ENCODE measurements around the gene ST6GALNAC4. TPM values are rescaled to one million over a fixed set of nuclear protein-coding genes. Genes with fewer than 3 reads are reported as not detected.
A peak's percentile ranks its signal among the peaks of the same experiment; 100 is the strongest.

Gene ST6GALNAC4
- total RNA-seq, 1 donor from 2014 or later, result 11.4 TPM

- peak; percentile 72 for ATAC-seq
Measured at GRCh38 chr9:127869310-127870152, 47.3 kb downstream of the ST6GALNAC4 start.

DNA sequence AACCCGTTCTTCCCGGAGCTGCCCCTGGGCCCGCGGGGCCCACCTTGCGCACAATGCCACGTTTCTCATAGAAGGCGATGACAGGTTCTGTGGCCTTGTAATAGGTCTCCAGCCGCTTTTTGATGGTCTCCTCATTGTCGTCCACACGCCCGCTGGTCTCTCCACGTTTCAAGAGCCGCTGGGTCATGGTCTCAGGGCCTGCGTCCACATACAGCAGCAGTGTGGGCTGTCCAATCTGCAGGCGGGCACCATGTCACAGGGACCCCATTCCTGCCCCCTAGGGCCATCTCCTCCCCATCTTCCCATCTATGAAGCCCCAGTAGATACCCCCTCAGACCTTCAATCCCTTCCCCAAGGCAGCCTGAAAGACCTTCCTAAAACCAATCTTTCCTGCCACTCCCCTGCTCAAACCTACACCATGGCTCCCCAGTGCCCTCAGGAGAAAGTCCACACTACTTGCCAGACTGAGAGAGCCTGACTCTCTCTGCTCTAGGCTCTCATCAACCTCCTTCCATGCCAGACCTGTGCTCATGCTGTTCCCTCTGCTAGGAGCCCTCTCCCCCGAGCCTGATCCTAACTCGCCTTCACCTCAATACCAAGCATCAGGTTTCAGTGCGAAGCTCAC is 48.5 kb downstream of the ST6GALNAC4 start:
- ATAC-seq, result no peak

DNA sequence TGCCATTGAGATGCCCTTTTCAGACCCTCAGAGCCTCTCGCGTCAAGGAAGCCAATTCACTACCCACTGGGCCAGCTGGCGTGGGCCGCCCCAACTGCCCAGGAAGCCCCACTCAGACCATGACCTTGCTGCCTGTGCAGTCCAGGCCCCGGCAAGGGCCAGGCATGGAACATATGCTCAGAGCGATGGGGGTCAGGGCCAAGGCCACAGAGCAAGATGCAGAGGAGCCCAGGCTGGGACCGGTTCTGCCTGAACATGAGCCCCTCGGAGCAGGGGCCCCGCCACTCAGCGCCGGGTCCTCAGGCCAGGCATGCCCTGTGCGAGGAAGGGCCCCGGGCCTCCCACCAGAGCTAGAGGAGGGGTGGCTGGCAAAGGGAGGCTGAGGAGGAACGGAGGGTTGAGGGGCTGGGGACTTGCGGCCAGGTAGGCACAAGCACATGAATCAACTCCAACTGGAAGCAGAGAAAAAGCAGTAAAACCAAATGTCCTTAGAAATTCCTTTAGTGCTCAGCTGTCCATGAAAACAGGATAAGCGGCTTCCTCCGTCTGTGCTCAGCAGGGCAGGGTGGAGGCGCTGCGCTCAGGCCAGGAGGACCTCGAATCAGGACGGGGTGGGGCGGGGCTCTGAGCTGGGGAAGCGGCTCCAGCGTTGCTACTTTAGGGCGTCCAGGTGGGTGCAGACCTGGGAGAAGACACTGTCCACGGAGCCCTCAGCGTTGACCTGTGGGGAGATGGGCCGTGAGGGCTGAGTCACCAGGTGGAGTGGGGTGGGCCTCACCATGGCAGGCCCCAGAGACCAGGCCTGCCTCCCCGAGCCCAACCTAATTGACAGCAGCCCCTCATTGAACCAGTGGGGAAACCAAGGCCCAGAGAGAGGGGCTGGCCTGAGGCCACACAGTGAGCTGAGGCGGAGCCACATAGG is 49.2 kb downstream of the ST6GALNAC4 start:
- ATAC-seq, result peak; percentile 7

- no peak for ATAC-seq
Measured at GRCh38 chr9:127866535-127866934, 50.3 kb downstream of the ST6GALNAC4 start.

DNA sequence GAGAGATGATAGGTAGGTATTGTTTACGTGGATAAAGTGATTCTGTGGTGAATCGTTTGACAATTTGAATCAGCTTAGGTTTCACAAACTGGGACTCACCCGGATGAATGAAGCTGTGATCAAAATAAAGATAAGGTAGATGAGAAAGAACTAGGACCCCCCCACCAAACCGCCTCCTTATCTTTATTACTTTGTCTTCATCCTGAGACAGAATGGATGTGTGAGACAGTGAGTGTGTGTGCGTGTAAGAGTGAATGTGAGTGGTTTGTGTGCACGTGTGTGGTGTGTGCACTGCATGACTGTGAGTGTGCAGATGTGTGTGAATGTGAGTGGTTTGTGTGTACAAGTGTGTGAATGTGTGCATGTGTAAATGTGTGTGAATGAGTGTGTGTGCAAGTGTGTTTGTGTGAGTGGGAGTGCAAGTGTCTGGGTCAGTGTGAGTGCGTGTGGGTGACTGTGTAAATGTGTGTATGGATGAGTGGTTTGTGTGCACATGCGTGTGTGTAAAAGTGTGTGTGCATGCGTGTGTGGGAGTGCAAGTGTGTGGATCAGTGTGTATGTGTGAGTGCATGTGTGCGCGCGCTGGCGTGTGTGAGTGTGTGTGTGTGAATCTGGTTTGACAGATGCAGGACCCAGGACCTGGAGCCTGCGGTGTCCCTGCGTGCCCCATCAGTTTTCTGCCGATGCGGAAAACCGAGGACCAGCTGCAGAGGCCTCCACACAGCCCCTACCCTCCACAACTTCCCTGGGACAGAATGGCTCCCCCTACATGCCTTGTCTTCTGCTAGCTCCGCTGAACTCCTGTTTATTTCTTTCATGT is 51.0 kb downstream of the ST6GALNAC4 start:
- ATAC-seq, result no peak

GRCh38 chr9:127863191-127863621 is 53.6 kb downstream of the ST6GALNAC4 start:
- no peak for ATAC-seq

- peak; percentile 69 for ATAC-seq
Measured at GRCh38 chr9:127862075-127863011, 54.5 kb downstream of the ST6GALNAC4 start.

DNA sequence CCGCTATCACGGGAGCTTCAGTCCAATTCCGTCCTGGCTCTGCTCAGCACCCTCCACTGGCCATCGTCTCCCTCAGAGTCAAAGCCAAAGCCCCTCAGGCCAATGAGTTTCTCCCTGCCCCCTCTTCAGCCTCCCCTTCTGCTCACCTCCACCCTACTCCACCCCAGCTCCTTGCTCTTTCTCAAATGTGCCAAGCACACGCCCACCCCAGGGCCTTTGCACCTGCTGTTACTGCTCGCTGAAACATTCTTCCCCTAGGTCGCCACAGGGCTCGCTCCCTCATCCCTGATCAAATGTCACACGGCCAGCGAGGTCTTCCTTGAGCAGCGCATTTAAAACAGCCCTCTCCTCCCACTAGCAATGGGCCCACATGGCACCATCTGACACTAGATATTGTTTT is 56.1 kb downstream of the ST6GALNAC4 start:
- no peak for ATAC-seq

GRCh38 chr9:127860260-127860659 is 56.6 kb downstream of the ST6GALNAC4 start:
- no peak for ATAC-seq

DNA sequence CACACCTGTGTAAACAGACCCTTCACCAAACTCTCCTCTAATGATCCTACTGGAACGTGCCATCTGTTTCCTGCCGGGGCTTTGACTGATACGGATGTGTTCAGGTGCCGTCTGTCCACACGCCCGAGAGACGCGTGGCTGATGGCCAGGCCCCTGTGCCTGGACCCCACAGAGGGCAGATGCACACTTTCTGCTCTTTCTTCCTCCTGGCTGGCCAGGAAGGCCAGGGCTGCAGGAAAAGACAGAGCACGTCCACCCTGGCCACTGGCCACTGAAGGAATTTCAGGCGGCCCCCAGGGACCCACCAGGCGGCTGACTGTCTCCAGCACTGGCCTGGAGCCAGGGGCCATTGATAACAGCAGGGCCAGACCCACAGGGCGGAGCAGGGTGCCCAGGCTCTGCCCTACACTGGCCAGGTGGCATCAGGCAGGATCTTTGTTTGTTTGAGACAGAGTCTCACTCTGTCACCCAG is 58.8 kb downstream of the ST6GALNAC4 start:
- ATAC-seq, result peak; percentile 6

Other genes starting within 250 kb of the ST6GALNAC4 start
- not detected for gene CFAP157, start 210.1 kb downstream of the ST6GALNAC4 start, total RNA-seq
- gene PTRH1, start 201.4 kb downstream of the ST6GALNAC4 start, total RNA-seq, result 7.9 TPM
- not detected for gene TTC16, start 201.0 kb downstream of the ST6GALNAC4 start, total RNA-seq
- gene TOR2A, start 181.7 kb downstream of the ST6GALNAC4 start, total RNA-seq, result 9.5 TPM
- 1.9 TPM for gene SH2D3C, start 138.4 kb downstream of the ST6GALNAC4 start, total RNA-seq
- 38.3 TPM for gene CDK9, start 131.0 kb downstream of the ST6GALNAC4 start, total RNA-seq
- 28.3 TPM for gene FPGS, start 114.2 kb downstream of the ST6GALNAC4 start, total RNA-seq
- gene ENG, start 62.4 kb downstream of the ST6GALNAC4 start, total RNA-seq, result 14.3 TPM
- gene AK1, start 39.4 kb downstream of the ST6GALNAC4 start, total RNA-seq, result 39.9 TPM
- gene ST6GALNAC6, start 17.4 kb downstream of the ST6GALNAC4 start, total RNA-seq, result 13.0 TPM
- 4.3 TPM for gene PIP5KL1, start 13.7 kb upstream of the ST6GALNAC4 start, total RNA-seq
- gene DPM2, start 20.8 kb upstream of the ST6GALNAC4 start, total RNA-seq, result 25.7 TPM
- gene EEIG1, start 63.9 kb upstream of the ST6GALNAC4 start, total RNA-seq, result 108 TPM
- 7.1 TPM for gene NAIF1, start 150.3 kb upstream of the ST6GALNAC4 start, total RNA-seq
- 15.2 TPM for gene SLC25A25, start 151.2 kb upstream of the ST6GALNAC4 start, total RNA-seq
- gene PTGES2, start 210.7 kb upstream of the ST6GALNAC4 start, total RNA-seq, result 52.0 TPM
- 525 TPM for gene LCN2, start 232.4 kb upstream of the ST6GALNAC4 start, total RNA-seq
- gene BBLN, start 243.2 kb upstream of the ST6GALNAC4 start, total RNA-seq, result 56.1 TPM

Data from esophagus mucosa (tissue), 1 donor.